ENCODE results near the gene KRTAP5-3. TPM values are rescaled to one million over a fixed set of nuclear protein-coding genes. Genes with fewer than 3 reads are reported as not detected.

The KRTAP5-3 gene
- total and polyA plus RNA-seq, 2 of the 13 experiments (the other 11 are each of a cell fraction or from before 2014, with no cell fraction given), result not detected

DNA sequence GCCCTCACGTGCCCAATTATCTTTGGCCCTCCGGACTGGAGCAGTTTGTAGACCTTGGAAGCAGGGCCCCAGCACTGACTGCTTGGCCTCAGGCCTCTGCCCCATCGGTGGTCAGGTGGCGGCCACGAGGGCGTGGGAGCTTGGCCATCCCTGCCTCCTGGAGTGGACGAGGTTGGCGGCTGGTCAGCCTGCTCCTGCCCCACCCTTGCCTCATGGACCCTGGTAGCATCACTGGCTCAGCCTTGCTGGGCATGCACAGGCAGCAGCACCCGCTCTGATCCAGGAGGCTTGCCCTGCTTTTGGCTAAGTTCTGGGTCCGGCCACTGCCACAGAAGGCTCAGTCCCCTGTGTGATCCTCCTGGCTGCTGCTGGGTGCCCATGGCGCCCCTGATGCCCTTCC, 4.1 kb downstream of the KRTAP5-3 start:
- no peaks in the 10 kb centered on the region for H3K36me3 ChIP-seq (replicated peaks in 1 of 2; ENCODE audit: control insufficient read depth in 1 of 2, insufficient read depth in 2 of 2, low read length in 2 of 2)
- 0% methylated on average over 6 of the region's 11 CpGs for WGBS (ENCODE audit: low lambda C conversion rate)
- ChIA-PET CTCF (ENCODE audit: low intra/inter-chr PET ratio, low total read pairs) (no interaction called here), POLR2A (no interaction called here)
- H4K20me1 ChIP-seq (ENCODE audit: insufficient read depth, low read length), result no peaks in the 10 kb centered on the region
- no peak for ATAC-seq
- no peaks in the 10 kb centered on the region; the same call in 1 of the 2 replicates for H3K4me1 ChIP-seq (ENCODE audit: insufficient read depth, low read length)
- no peaks in the 10 kb centered on the region for H3K9me3 ChIP-seq (ENCODE audit: low read length)
- H3K4me3 ChIP-seq (replicated peaks in 1 of 3; ENCODE audit: insufficient read depth in 1 of 3, low read depth in 2 of 3, low read length in 3 of 3), result no peak overlapping the region
- in situ Hi-C loops (cut with HindIII; ENCODE audit: extremely low pct_ligation_motif_present, low pct_unique_long_range_greater_than_20kb), result no loop called here
- DNase-seq (ENCODE audit: low spot score), result no peak
- no peak overlapping the region for H3K9ac ChIP-seq (ENCODE audit: insufficient read depth, low read depth, low read length)
- intact Hi-C loops (cut with micrococcal nuclease; ENCODE audit: unreplicated experiment), result no loop called here
- FAIRE-seq, result no peak
- H3K27ac ChIP-seq (ENCODE audit: extremely low read length, insufficient read depth, low read length), result no peak overlapping the region
- no peak overlapping the region for H2AFZ ChIP-seq (ENCODE audit: low read length)
- no peak for TF ChIP-seq RBFOX2 (IDR thresholded peaks at IDR 0.05; ENCODE audit: low read depth, low read length)
- no peak for TF ChIP-seq ZBTB7B (CRISPR knock-in tag; IDR thresholded peaks at IDR 0.05)
- TF ChIP-seq, protein P1, sequence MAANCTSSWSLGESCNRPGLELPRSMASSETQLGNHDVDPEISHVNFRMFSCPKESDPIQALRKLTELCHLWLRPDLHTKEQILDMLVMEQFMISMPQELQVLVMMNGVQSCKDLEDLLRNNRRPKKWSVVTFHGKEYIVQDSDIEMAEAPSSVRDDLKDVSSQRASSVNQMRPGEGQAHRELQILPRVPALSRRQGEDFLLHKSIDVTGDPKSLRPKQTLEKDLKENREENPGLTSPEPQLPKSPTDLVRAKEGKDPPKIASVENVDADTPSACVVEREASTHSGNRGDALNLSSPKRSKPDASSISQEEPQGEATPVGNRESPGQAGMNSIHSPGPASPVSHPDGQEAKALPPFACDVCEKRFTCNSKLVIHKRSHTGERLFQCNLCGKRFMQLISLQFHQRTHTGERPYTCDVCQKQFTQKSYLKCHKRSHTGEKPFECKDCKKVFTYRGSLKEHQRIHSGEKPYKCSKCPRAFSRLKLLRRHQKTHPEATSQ (CRISPR knock-in tag; IDR thresholded peaks at IDR 0.05; ENCODE audit: borderline replicate concordance), result no peak
- no peak for TF ChIP-seq MATR3 (CRISPR knock-in tag; IDR thresholded peaks at IDR 0.05)
- TF ChIP-seq ZSCAN9 (CRISPR knock-in tag; IDR thresholded peaks at IDR 0.05; ENCODE audit: borderline replicate concordance), result no peak
- no peak for TF ChIP-seq ZNF556 (CRISPR knock-in tag; IDR thresholded peaks at IDR 0.05; ENCODE audit: borderline replicate concordance)
- no peak for TF ChIP-seq MEF2D (CRISPR knock-in tag; IDR thresholded peaks at IDR 0.05)
- TF ChIP-seq RARG (CRISPR knock-in tag; IDR thresholded peaks at IDR 0.05; ENCODE audit: low read depth), result no peak
- no peak for TF ChIP-seq ZNF883 (CRISPR knock-in tag; IDR thresholded peaks at IDR 0.05; ENCODE audit: not compliant biosample characterization)
- TF ChIP-seq ZNF589 (CRISPR knock-in tag; conservative IDR thresholded peaks at IDR 0.05), result no peak
- TF ChIP-seq, protein P2, sequence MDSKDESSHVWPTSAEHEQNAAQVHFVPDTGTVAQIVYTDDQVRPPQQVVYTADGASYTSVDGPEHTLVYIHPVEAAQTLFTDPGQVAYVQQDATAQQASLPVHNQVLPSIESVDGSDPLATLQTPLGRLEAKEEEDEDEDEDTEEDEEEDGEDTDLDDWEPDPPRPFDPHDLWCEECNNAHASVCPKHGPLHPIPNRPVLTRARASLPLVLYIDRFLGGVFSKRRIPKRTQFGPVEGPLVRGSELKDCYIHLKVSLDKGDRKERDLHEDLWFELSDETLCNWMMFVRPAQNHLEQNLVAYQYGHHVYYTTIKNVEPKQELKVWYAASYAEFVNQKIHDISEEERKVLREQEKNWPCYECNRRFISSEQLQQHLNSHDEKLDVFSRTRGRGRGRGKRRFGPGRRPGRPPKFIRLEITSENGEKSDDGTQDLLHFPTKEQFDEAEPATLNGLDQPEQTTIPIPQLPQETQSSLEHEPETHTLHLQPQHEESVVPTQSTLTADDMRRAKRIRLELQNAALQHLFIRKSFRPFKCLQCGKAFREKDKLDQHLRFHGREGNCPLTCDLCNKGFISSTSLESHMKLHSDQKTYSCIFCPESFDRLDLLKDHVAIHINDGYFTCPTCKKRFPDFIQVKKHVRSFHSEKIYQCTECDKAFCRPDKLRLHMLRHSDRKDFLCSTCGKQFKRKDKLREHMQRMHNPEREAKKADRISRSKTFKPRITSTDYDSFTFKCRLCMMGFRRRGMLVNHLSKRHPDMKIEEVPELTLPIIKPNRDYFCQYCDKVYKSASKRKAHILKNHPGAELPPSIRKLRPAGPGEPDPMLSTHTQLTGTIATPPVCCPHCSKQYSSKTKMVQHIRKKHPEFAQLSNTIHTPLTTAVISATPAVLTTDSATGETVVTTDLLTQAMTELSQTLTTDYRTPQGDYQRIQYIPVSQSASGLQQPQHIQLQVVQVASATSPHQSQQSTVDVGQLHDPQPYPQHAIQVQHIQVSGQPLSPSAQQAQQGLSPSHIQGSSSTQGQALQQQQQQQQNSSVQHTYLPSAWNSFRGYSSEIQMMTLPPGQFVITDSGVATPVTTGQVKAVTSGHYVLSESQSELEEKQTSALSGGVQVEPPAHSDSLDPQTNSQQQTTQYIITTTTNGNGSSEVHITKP (CRISPR knock-in tag; IDR thresholded peaks at IDR 0.05; ENCODE audit: low read depth), result no peak
- no peaks in the 10 kb centered on the region for H3K79me2 ChIP-seq (ENCODE audit: insufficient read depth, low read length)
- peaks cover 2 to 33% of the 10 kb centered on the region in 2 experiments; a peak in 4 of 5 replicates for H3K27me3 ChIP-seq (ENCODE audit: control insufficient read depth in 1 of 2, insufficient read depth in 2 of 2, low read length in 2 of 2)
- BruUV-seq (replicated peaks), result no TSS peak
- H3K4me2 ChIP-seq (ENCODE audit: low read depth, low read length), result no peak overlapping the region
